ENCODE data around the gene CFAP299. TPM values are rescaled to one million over a fixed set of nuclear protein-coding genes. Genes with fewer than 3 reads are reported as not detected.

Gene CFAP299
- total RNA-seq, 1 experiment from 2014 or later: not detected

GRCh38 chr4:80390178-80390577 lies 54.6 kb downstream of the CFAP299 start (continued):
- TF ChIP-seq, protein P1, sequence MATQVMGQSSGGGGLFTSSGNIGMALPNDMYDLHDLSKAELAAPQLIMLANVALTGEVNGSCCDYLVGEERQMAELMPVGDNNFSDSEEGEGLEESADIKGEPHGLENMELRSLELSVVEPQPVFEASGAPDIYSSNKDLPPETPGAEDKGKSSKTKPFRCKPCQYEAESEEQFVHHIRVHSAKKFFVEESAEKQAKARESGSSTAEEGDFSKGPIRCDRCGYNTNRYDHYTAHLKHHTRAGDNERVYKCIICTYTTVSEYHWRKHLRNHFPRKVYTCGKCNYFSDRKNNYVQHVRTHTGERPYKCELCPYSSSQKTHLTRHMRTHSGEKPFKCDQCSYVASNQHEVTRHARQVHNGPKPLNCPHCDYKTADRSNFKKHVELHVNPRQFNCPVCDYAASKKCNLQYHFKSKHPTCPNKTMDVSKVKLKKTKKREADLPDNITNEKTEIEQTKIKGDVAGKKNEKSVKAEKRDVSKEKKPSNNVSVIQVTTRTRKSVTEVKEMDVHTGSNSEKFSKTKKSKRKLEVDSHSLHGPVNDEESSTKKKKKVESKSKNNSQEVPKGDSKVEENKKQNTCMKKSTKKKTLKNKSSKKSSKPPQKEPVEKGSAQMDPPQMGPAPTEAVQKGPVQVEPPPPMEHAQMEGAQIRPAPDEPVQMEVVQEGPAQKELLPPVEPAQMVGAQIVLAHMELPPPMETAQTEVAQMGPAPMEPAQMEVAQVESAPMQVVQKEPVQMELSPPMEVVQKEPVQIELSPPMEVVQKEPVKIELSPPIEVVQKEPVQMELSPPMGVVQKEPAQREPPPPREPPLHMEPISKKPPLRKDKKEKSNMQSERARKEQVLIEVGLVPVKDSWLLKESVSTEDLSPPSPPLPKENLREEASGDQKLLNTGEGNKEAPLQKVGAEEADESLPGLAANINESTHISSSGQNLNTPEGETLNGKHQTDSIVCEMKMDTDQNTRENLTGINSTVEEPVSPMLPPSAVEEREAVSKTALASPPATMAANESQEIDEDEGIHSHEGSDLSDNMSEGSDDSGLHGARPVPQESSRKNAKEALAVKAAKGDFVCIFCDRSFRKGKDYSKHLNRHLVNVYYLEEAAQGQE (IDR thresholded peaks at IDR 0.05; ENCODE audit: low read depth): no peak
- TF ChIP-seq CBX3 (IDR thresholded peaks at IDR 0.05; ENCODE audit: low read depth) (no peak), SP1 (IDR thresholded peaks at IDR 0.05; ENCODE audit: low read depth) (no peak), EZH2 (IDR thresholded peaks at IDR 0.05) (no peak), POLR2AphosphoS5 (IDR thresholded peaks at IDR 0.05; ENCODE audit: low read depth, low read length) (no peak), EZH2phosphoT487 (IDR thresholded peaks at IDR 0.05; ENCODE audit: borderline replicate concordance) (no peak), ZNF274 (IDR thresholded peaks at IDR 0.05; ENCODE audit: low read depth, low read length) (no peak)

DNA sequence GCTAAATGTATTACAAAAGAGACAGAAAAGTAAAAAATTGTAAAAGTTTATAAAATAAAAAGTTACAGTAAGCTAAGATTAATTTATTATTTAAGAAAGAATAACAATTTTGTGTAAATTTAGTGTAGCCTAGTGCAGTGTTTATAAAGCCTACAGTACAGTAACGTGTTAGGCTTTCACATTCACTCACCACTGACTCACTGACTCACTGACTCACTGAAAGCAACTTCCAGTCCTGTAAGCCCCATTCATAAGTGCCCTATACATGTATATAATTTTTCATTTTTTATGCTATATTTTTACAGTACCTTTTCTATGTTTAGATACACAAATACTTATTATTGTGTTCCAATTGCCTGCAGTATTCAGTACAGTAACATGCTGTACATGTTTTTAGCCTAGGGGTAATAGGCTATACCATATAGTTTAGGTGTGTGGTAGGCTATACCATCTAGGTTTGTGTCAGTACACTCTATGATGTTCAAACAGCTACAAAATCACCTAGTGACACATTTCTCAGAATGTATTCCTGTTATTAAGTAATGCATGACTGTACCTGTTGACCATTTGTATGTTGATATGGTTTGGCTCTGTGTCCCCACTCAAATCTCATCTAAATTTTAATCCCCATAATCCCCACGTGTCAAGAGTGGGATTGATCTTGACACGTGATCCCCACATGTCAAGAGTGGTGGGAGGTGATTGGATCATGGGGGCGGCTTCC lies 57.9 kb downstream of the CFAP299 start:
- no peaks in the 10 kb centered on the region for H3K79me2 ChIP-seq (ENCODE audit: insufficient read depth, low read length)
- no TSS peak for BruUV-seq (replicated peaks)
- TF ChIP-seq TCF7L2 (IDR thresholded peaks at IDR 0.05; ENCODE audit: borderline replicate concordance, extremely low read depth, insufficient read depth, insufficient read length) (no peak), CTCF (IDR thresholded peaks at IDR 0.05 in 2 of 3, conservative IDR thresholded peaks at IDR 0.05 in 1 of 3; ENCODE audit: borderline replicate concordance in 1 of 3, insufficient read depth in 1 of 3, low read depth in 2 of 3, low read length in 2 of 3) (no peak), EZH2phosphoT487 (IDR thresholded peaks at IDR 0.05; ENCODE audit: borderline replicate concordance) (no peak), EZH2 (IDR thresholded peaks at IDR 0.05) (no peak), EGR1 (IDR thresholded peaks at IDR 0.05; ENCODE audit: low read depth) (no peak), FOSL1 (IDR thresholded peaks at IDR 0.05; ENCODE audit: low read depth) (no peak), ELF1 (IDR thresholded peaks at IDR 0.05; ENCODE audit: borderline replicate concordance, low read depth) (no peak)
- TF ChIP-seq, protein P1 (IDR thresholded peaks at IDR 0.05; ENCODE audit: low read depth): no peak
- TF ChIP-seq, protein P2, sequence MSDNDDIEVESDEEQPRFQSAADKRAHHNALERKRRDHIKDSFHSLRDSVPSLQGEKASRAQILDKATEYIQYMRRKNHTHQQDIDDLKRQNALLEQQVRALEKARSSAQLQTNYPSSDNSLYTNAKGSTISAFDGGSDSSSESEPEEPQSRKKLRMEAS (IDR thresholded peaks at IDR 0.05): no peak
- H3K4me2 ChIP-seq (ENCODE audit: low read length): no peak overlapping the region
- H3K9me2 ChIP-seq (ENCODE audit: insufficient read depth): no peaks in the 10 kb centered on the region
- no peaks in the 10 kb centered on the region for H3K4me1 ChIP-seq (ENCODE audit: control insufficient read depth in 1 of 2, insufficient read depth in 2 of 2, low read length in 2 of 2)
- RAD21 ChIA-PET (ENCODE audit: low non-redundant PET in 1 of 2, low total read pairs in 2 of 2, uncharacterized antibody in 2 of 2, unreplicated experiment in 2 of 2): no interaction called here
- no peak overlapping the region for H3K27ac ChIP-seq (ENCODE audit: low read depth, low read length)
- CTCF ChIA-PET: no interaction called here
- no peaks in the 10 kb centered on the region for H3K9me3 ChIP-seq (ENCODE audit: control insufficient read depth in 1 of 2, insufficient read depth in 1 of 2, low read depth in 1 of 2, low read length in 2 of 2)
- POLR2A ChIA-PET: no interaction called here
- ATAC-seq: no peak
- H3K36me3 ChIP-seq (ENCODE audit: control insufficient read depth in 1 of 2, insufficient read depth in 2 of 2, low read length in 2 of 2): no peaks in the 10 kb centered on the region
- no peak overlapping the region for H3K4me3 ChIP-seq (replicated peaks in 1 of 2; ENCODE audit: low read depth in 1 of 2, low read length in 2 of 2)
- DNase-seq (ENCODE audit: low read depth, low spot score): no peak
- intact Hi-C loops (cut with micrococcal nuclease): no loop called here
- no peak overlapping the region for H3K9ac ChIP-seq (ENCODE audit: low read length)
- H2AFZ ChIP-seq (ENCODE audit: low read depth, low read length, poor library complexity, severe bottlenecking): no peak overlapping the region
- no peaks in the 10 kb centered on the region for H3K27me3 ChIP-seq (ENCODE audit: insufficient read depth, low read length)
- H4K20me1 ChIP-seq (ENCODE audit: insufficient read depth): no peaks in the 10 kb centered on the region

All from HCT116 (cell line).